ENCODE results near the gene STK31.
"Not testable (repeated sequence)": the region's sequence is repeated elsewhere in the genome, so short reads cannot be mapped to it uniquely, and the experiment has no call there.

Gene STK31

DNA sequence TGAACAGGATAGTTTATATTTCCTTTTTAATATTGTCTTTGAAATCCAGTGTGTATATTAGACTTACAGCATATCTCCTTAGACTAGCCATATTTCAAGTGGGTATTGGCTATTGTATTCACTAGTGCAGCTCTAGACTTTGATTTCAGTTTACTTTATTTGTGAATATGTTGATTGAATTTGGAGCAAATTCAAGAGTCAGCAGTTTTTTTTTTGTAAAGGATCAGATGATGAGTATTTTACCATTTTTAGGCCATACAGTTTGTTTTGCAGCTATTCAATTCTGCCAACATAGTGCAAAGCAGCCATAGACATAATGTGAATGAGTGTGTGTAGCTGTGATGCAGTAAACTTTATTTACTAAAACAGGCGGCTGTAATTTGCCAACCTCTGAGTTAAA lies 4.6 kb downstream of the STK31 start:
- no peak for DNase-seq

DNA sequence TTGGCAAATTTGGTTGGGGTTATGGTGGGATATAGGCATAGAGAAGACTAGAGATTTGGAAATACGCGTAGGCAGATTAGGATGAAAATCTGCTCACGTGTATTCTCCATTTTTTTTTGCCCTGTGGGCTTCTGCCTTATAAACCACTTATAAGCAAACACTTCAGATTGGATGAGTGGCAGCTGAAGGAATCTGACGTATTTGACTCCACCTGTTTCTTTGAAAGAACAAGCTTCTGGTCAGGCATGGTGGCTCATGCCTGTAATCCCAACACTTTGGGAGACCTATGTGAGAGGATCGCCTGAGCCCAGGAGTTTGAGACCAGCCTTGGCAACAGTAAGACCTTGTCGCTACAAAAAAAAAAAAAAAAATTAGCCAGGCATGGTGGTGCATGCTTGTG lies 5.1 kb downstream of the STK31 start:
- no peak for DNase-seq

DNA sequence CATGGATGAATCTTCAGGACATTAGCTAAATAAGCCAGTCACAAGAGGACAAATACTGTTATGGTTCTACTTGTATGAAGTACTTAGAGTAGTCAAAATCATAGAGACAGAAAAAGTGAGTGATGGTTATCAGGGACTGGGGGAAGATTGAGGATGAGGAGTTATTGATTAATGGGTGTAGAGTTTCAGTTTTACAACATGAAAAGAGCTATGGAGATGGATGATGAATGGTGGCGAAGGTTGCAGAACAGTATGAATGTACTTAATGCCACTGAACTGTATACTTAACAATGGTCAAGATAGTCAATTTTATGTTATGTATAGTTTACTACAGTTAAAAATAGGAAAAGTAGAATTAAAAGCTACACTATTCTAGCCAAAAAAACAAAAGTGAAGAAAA lies 7.8 kb downstream of the STK31 start:
- no peak for DNase-seq

DNA sequence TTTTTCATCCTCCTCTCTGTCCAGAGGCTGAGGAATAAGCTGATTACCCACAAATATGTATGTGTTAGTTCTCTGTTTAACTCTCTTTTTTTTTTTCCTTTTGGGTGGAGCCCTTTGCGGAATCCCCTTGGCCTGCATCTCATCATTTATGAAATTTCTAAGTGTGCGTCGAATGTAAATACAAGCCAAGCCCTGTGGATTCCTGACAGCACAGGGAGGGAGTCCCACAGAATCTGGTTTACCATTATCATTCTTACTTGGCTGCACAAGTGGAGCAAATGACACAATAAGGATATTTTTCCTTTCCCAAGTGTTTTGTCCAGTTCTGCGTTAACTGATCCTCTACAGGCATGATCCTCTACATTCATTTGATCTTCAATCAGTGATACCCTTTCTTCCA lies 11.4 kb downstream of the STK31 start:
- no peak for DNase-seq

DNA sequence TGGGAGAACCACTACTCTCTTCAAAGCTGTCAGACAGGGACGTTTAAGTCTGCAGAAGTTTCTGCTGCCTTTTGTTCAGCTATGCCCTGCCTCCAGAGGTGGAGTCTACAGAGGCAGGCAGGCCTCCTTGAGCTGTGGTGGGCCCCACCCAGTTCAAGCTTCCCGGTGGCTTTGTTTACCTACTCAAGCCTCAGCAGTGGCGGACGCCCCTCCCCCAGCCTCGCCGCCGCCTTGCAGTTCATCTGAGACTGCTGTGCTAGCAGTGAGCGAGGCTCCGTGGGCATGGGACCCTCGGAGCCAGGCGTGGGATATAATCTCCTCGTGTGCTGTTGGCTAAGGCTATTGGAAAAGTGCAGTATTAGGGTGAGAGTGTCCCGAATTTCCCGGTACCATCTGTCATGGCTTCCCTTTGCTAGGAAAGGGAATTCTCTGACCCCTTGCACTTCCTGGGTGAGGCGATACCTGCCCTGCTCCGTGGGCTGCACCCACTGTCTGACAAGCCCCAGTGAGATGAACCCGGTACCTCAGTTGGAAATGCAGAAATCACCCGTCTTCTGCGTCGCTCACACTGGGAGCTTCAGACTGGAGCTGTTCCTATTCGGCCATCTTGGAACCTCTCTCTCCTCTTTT lies 12.7 kb downstream of the STK31 start:
- DNase-seq: not testable (repeated sequence)

DNA sequence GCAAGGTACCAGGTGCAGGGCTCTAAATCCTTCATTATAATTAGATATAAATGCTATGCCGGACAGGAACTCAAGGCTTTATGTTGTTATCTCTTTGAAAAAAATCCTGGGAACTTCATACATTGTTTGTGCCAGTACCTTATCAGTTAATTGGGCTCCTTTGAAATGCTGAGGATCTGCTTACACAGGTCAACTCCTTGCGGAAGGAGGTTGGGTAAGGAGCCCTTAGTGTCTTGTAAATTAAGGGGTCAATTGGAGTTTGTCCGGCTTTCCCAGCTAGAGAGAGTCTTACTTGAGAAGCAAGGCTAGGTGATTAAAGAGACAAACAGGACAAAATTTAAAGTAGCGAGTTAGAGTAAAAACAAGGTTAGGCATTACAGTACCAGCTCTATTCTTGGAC lies 14.1 kb downstream of the STK31 start:
- not testable (repeated sequence) for DNase-seq

DNA sequence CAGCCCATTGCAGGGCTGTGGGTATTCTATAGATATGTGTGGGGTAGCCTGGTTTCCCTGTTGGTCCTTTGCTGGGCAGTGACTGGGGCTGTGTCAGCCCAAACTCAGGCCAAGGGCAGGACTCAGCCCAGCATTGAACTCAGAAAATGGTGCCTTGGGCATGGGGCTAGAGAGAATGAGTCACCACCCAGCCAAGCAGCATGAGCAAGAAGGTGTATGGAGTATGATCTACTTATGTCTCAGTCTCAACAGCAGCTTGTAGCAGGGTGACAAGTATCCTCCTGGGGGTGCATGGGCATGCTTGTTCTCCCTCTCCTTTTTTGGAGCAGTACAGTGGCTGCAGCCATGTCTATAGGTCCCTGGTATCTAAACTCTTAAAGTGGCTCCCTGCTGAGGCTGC lies 32.0 kb downstream of the STK31 start:
- no peak for DNase-seq

DNA sequence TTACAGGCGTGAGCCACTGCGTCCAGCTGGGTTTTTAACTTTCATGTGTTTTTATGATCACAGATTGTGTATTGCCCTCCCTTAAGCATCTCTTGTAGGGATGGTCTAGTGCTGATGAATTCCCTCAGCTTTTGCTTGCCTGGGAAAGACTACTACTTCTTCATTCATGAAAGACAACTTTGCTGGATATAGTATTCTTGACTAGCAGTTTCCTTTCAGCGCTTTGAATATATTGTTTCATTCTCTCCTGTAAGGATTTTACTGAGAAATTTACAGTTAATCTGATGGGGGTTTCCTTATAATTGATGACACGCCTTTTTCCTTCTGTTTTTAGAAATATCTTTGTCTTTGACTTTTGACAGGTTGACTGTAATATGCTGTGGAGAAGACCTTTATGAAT lies 33.2 kb downstream of the STK31 start:
- no peak for DNase-seq

DNA sequence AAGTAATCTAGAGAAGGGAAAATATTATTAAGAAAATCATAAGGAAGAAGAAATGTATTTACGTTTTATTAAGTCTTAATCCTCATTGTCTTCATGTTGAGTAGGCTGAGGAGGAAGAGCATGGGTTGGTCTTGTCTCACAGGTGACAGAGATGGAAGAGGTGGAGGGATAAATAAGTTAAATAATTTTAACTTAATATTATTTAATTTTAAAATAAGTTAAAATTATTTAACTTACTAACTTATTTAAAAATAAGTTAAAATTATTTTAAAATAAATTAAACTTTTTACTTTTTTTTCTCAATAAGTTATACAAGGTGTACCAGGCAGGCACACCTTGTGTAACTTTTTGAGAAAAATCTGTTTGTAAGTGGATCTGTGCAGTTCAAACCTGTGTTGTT lies 36.6 kb downstream of the STK31 start:
- no peak for DNase-seq

DNA sequence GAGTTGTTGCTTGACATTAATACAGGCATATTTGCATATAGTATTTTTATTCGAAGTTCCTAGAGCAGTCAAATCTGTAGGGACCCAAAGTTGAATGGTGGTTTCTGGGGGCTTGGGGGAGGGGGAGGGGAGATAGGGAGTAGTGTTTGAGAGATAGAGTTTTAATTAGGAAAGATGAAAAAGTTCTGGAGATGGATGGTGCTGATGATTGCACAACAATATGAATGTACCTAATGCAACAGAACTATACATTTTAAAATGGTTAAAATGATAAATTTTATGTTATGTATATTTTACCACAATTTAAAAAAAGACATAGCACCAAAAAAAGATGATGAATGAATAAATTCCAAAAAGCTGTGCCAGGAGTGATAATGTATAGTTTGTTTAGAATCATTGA lies 41.8 kb downstream of the STK31 start:
- DNase-seq: no peak

DNA sequence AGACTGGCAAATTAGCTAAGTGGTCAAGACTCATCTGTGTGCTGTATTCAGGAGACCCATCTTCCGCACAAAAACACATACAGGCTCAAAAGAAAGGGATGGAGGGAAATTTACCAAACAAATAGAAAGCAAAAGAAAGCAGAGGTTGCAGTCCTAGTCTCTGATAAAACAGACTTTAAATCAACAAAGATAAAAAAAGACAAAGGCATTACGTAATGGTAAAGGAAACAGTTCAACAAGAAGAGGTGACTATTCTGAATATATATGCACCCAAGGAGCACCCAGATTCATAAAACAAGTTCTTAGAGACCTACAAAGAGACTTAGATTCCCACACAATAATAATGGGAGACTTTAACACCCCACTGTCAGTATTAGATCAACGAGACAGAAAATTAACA lies 48.8 kb downstream of the STK31 start:
- not testable (repeated sequence) for DNase-seq

DNA sequence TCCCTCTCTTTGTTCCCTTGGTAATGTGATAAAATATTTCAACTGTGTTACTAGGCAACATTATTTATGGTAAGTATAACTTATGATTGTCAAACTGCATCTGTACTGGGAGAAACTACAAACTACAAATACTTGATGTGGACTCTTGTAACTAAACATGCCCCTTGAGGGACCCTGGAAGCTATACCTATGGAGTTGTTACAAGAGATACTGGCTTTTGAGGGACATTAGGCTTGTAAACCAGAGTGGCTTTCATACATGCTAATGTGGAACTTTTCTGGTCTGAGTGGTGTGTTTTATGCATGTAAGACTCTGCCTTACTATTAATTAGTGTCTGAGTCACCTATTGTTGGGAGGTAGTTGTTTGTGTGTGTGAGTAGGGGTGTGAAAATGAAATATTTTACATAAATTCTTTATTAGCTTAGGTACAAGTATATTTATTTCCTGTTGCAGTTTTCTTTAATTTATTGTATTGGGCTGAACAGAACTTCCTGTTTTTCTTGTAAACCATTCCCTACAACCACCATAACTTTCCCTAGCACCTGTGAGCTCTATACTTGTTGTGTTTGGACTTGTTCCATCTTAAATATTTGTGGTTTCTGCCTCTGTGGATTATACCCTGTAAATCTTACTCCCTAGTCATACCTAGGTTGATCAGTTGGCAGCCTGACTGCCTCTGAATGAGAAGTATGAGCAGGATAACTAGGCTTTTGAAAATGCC lies 49.8 kb downstream of the STK31 start:
- no peak for DNase-seq

DNA sequence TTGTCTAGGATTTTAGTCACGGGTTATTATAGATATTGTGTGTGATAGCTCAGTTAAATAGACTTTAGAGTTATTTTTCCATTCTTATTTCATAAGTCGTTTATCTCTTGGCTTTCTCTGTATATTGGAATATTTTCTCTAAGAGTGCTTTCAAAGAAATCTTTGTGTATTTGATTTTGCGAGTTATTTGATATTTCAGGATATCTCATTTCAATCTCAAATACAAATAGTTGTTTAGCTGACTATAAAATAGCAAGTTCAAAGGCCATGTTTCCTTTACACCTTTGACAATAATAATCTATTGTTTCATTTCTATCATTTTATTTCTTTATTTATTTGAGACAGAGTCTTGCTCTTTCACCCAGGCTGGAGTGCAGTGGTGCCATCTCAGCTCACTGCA lies 55.9 kb downstream of the STK31 start:
- no peak for DNase-seq

DNA sequence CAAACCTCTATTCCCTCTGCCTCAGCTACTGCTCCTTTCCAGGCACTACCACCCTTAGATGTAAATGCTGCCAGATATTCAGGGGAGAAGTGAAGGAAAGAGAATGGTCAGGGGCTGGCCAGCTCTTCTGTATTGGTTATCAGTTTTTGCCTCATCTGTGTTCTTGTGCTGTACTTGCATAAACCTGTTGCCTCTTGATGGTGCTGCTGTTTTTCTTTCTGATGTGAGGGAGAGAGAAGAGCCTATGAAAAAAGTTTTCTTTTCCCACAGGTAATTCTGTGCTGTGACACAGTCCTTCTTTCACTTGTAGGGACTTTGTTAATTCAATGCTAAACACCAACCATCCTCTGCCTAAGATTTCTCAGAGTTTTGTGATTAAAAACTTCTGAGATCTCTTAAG lies 57.5 kb downstream of the STK31 start:
- no peak for DNase-seq

DNA sequence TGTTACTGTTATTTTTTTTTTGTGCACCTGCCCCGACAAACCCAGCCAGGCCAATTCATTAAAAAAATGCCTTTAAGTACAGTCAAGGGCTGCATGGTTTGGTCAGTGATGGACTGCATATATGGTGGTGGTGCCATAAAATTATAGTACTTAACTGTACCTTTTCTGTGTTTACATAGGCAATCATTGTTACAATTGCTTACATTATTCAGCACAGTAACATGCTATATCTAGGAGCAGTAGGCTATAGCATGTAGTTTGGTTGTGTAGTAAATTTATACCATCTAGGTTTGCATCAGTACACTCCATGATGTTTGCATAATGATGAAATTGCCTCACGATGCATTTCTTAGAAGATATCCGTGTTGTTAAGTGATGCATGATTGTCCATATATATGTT lies 58.0 kb downstream of the STK31 start:
- DNase-seq: no peak

DNA sequence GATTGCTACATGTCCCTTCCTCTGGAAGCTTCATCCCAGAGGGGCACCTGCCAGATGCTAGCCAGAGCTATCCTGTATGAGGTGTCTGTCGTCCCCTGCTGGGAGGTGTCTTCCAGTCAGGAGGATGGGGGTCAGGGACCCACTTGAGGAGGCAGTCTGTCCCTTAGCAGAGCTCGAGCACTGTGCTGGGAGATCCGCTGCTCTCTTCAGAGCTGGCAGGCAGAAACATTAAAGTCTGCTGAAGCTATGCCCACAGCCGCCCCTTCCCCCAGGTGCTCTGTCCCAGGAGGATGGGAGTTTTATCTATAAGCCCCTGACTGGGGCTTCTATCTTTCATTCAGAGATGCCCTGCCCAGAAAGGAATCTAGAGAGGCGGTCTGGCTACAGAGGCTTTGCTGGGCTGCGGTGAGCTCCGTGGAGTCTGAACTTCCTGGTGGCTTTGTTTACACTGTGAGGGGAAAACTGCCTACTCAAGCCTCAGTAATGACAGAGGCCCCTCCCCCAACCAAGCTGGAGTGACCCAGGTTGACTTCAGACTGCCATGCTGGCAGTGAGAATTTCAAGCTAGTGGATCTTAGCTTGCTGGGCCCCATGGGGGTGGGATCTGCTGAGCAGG lies 69.3 kb downstream of the STK31 start:
- DNase-seq: not testable (repeated sequence)

DNA sequence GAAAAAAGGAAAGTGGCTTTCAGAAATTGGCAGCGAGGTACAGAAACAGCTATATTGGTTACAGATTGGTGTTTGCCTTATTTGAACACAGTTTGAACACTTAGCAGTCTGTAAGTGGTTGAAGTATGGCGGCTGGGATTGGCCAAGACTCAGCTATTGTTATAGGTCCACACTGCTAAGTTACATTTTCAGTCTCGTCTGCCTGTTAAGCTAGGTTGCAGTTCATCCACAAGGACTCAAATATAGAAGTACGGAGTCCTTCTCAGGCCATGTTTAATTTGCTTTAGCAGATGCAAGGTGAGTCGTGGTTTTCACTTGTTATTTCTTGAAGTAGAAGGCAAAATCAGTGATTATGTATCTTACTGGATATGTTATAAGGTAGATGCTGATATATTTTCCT lies 73.1 kb downstream of the STK31 start:
- no peak for DNase-seq

DNA sequence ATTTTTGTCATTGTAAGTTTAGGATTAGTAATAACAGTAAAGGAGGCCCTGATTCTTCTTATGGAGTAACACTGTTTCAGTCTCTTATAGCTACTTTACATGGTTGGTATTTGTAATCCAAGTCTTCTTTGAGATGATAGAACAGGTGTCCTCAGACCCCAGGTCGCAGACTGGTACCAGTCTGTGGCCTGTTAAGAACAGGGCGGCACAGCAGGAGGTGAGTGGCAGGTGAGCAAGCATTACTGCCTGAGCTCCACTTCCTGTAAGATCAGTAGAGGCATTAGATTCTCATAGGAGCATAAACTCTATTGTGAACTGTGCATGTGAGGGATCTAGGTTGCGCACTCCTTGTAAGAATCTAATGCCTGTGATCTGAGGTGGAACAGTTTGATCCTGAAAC lies 77.3 kb downstream of the STK31 start:
- DNase-seq: no peak

DNA sequence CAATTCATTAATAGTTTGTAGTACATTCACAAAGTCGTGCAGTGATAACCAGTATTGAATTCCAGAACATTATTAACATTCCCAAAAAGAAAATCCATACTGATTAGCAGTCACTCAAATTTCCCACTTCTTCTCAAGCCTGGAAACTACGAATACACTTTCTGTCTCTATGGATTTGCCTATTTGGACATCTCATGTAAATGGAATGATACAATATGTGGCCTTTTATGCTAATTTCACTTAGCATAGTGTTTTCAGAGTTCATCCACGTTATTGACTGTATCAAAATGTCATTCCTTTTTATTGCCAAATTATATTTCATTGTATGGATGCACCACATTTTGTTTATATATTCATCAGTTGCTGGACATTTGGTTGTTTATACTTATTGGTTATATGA lies 78.8 kb downstream of the STK31 start:
- DNase-seq: no peak

DNA sequence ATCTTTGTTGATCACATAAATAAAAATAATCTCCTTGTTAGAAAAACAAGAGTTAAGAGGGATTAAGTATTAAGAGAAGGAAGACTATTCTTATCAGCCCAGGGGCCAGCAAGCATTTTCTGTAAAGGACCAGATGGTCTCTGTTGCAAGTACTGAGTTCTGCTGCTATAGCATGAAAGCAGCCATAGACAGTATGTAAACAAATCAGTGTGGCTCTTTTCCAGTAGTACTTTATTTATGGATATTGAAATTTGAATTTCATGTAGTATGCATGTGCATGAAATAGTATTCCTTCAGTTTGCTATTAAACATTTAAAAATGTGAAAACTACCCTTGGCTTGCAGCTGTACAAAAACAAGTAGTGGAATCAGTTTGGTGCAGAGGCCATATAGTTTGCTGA lies 81.7 kb downstream of the STK31 start:
- DNase-seq: no peak

DNA sequence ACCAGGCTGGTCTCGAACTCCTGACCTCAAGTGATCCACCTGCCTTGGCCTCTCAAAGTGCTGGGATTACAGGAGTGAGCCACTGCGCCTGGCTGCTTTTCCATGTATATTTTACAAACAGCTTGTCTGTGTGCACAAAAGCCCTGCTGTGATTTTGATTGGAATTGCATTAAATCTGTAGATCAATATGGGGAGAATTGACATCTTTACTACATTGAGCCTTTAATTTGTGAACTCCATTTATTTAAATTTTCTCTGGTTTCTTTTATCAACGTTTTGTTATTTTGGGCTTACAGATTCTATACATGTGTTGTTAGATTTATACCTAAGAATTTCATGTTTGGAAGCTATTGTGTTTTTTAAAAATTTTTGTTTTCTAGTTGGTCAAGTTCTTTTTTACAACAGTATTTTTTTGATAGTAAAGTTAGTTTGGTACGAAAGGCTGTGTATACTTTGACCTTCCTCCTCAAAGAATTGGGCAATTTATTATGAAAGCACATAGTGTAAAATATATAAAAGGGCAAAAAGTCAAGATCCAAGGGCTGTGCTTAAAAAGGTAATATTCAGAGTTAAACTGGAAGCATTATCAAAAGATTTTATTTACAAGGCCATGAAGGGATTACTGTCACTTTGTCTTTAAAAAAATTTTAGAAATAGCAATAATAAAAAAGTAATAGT lies 92.8 kb downstream of the STK31 start:
- DNase-seq: no peak

DNA sequence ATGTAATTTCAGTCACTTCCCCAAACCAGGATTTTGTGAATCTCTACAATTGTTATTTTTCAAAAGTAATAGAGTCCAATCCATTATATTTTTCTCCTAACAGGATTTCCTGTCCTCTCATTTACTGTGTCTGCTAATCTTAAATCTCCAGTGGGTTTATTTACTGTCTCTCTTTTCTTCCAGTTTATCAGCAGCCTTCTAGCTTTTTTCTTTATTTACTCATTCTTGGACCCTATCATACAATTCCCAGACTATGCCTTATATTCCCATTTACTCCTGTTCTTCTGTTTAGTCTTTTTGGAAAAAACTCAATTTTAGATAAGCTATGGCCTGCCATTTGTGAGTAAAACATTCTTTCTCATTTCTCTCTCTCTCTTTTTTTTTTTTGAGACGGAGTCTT lies 94.7 kb downstream of the STK31 start:
- DNase-seq: no peak

DNA sequence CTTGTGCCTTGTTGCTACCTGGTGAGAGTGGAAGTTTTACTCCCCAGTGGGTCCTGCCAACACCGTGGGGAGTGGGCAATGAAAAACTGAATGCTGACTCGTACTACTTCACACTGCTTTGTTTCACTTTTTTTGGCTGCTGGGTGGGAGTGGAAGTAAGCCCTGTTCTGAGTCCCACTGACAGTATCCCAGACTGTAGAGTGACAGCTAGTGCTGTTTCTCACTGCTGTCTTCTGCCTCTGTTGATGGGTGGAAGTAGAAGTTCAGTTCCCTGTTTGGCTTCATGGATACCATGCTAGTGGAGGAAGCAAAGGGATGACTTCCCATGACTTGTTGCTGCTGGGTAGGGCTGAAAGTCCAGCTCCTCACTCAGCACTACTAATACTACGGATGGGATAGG lies 98.4 kb downstream of the STK31 start:
- no peak for DNase-seq

DNA sequence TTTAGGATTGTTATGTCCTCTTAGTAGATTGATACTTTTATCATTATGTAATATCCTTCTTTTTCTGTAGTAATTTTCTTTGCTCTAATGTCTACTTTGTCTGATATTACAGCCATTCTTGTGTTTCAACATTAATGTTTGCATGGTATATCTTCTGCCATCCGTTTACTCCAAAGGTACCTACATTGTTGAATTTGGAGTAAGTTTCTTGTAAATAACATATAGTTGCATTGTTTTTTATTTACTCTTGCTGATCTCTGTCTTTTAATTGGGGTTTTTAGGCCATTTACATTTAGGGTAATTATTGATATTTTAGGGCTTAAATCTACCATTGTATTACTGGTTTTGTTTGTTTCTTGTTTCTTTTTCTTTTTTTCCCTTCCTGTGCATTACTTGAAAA lies 100.1 kb downstream of the STK31 start:
- no peak for DNase-seq
